Measurements from ENCODE around the gene LYAR.

Gene LYAR

DNA sequence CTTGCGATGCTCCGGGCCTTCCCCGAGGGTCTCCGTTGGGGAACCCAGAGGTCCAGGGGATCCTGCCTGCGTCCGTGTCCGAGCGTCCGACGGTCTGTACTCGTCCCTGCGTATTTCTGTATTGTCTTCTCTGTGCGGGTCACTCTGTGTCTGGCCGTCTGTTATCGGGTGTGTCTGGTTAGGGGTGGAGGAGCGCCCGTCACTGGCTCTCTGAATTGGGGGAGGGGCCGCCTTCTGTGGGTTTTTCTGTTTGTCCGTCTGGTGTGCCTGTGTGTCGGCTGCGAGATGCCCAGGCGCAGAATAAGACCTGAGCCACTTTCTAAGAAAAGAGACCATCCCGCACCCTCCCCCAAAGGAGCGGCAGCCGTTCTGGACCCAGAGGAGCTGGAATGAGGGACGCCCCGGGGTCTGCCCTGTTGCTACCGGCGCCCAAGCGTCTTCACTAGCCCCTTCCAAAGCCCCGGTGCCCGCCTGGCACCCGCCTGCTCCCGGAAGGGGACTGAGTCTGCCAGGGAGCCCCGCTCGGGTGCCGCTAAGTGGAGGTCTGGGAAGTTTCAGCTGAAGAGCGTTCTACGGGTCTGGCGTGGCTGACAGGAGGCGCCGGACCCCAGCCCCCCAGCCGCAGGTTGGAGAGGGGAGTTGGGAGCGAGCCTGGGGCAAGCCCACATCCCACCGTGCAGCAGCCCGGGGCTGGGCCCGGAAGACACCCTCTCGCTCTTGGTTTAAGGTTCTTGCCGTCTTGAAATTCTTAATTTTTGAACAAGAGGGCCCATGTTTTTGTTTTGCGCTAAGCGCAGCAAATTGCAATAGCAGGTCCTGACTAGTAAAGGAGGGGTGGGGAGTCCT, 62.2 kb downstream of the LYAR start:
- in situ Hi-C loops (cut with MboI; ENCODE audit: low pct_unique_long_range_greater_than_20kb, low sequenced_read_pairs) = no loop called here
- no peak for DNase-seq

DNA sequence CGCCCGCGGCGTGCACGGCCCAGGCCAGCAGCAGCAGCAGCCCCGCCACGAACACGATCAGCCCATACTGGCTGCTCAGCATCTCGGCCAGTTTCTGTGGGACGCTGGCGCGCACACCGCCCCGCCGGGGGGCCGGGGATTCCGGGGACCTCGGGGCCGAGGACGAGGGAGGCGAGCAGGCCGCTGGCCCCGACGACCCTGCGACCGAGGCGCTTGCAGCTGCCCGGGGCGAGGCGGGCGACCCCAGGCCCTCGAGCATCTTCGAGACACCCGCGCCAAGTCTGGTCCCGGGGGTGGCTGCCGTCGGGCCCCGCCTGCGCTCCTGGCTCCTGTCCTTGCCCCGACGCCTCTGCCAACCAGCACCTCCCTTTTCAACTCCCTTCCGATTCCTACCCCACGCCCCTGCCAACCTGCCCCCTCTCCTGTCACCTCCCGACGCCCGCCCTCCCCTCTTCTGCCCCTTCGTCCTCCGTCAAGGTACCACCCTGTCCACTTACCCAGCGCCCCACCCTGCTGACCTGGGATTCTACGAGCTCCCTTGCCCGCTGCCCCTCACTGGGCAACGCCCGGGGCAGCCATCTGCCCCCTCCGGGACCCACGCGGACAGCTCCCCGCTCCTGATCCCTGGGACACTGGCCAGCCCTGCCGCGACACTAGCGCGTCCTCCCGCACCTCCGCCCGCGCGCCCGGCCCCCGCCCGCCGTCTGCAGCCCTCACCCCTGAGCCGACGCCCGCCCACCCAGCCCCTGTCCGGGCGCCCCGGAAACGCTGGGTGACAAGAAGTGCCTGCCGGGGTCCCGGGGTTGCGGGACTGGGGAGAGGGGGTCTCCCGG, 63.1 kb downstream of the LYAR start, which contains the start of gene OTOP1:
TSS of gene OTOP1 (minus strand) at position 324 of the 833 bp plus-strand sequence. CDS start at position 259, 65 bp downstream.
- DNase-seq = no peak
- in situ Hi-C loops (cut with MboI; ENCODE audit: low pct_unique_long_range_greater_than_20kb, low sequenced_read_pairs) = no loop called here

DNA sequence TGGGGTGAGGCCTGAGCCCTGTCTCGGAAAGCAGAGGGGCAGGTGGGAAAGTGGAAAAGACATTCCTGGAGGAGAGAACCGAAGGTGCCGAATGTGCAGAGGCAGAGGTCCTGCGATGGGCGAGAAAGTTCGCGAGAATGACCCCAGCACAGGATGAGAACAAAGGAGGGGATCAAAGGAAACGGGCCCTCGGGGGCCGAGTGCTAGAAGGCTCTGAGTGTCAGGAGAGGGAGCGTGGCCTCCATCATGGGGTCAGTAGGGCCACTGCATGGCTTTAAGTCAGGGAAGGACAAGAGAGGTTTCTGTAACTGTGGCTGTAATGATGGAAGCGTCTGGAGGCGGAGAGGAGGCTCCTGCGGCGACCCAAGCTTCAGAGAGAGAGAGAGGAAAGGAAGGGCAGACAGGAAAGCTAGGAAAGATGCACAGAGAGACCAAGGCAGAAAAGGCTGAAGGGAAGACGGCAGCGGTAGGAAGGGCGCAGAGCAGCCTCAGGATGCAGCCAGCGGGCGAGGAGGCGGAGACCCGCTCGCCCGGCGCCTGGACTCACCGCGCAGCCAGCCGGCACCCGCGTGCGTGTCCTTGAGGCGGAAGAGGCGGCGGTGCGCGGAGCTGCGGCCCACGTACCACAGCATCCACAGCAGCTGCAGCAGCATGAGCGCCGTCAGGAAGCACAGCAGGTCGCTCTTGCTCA, 63.9 kb downstream of the LYAR start:
- DNase-seq = no peak
- in situ Hi-C loops (cut with MboI; ENCODE audit: low pct_unique_long_range_greater_than_20kb, low sequenced_read_pairs) = no loop called here

All from KBM-7 (cell line).